Measurements from ENCODE around the gene TSPAN4. TPM values are rescaled to one million over a fixed set of nuclear protein-coding genes. Genes with fewer than 3 reads are reported as not detected.

TSPAN4 gene
- total RNA-seq, 4 donors from 2014 or later: 81.4 to 156 (median 129) TPM

- H3K36me3 ChIP-seq: peaks cover 36 to 76% (median 57%) of the 10 kb centered on the region in 4 donors
- intact Hi-C loops (cut with DNase I): no loop called here
- no peak for DNase-seq (ENCODE audit: extremely low spot score)
- no peaks in the 10 kb centered on the region for H3K27me3 ChIP-seq
- TF ChIP-seq POLR2A (IDR thresholded peaks at IDR 0.05; ENCODE audit: low read depth): no peak
- no peak for TF ChIP-seq POLR2AphosphoS5 (IDR thresholded peaks at IDR 0.05)
- TF ChIP-seq EP300 (IDR thresholded peaks at IDR 0.05): no peak
- no peak for TF ChIP-seq CTCF (IDR thresholded peaks at IDR 0.05)
- H3K4me3 ChIP-seq: no peak overlapping the region
- H3K27ac ChIP-seq (replicated peaks in 1 of 4): no peak overlapping the region
- peaks cover 7 to 14% (median 11%) of the 10 kb centered on the region in 4 donors for H3K4me1 ChIP-seq
- no peaks in the 10 kb centered on the region for H3K9me3 ChIP-seq
- WGBS: 91% methylated on average over 14 of the region's 41 CpGs
Observed at GRCh38 chr11:865462-866430, 23.1 kb downstream of the TSPAN4 start.

GRCh38 chr11:866481-866880 lies 23.8 kb downstream of the TSPAN4 start:
- DNase-seq (ENCODE audit: extremely low spot score): no peak
- Histone ChIP-seq H3K4me3 (no peak overlapping the region), H3K4me1 (peaks cover 7 to 12% (median 10%) of the 10 kb centered on the region in 4 donors), H3K27ac (replicated peaks in 1 of 4) (no peak overlapping the region), H3K27me3 (no peaks in the 10 kb centered on the region), H3K9me3 (no peaks in the 10 kb centered on the region), H3K36me3 (peaks cover 36 to 76% (median 57%) of the 10 kb centered on the region in 4 donors)
- WGBS: 77% methylated on average over 7 of the region's 14 CpGs
- TF ChIP-seq EP300 (IDR thresholded peaks at IDR 0.05) (no peak), POLR2A (IDR thresholded peaks at IDR 0.05; ENCODE audit: low read depth) (no peak), CTCF (IDR thresholded peaks at IDR 0.05) (no peak), POLR2AphosphoS5 (IDR thresholded peaks at IDR 0.05) (no peak)
- intact Hi-C loops (cut with DNase I): no loop called here

GRCh38 chr11:867856-868358 lies 25.3 kb downstream of the TSPAN4 start:
- TF ChIP-seq POLR2AphosphoS5 (IDR thresholded peaks at IDR 0.05) (no peak), POLR2A (IDR thresholded peaks at IDR 0.05; ENCODE audit: low read depth) (no peak), EP300 (IDR thresholded peaks at IDR 0.05) (no peak), CTCF (IDR thresholded peaks at IDR 0.05) (no peak)
- DNase-seq (ENCODE audit: extremely low spot score): no peak
- Histone ChIP-seq H3K4me1 (no peaks in the 10 kb centered on the region), H3K27ac (replicated peaks in 1 of 4) (no peak overlapping the region), H3K27me3 (no peaks in the 10 kb centered on the region), H3K36me3 (peaks cover 31 to 67% (median 50%) of the 10 kb centered on the region in 4 donors), H3K9me3 (no peaks in the 10 kb centered on the region), H3K4me3 (no peak overlapping the region)
- WGBS: 91% methylated on average over 8 of the region's 8 CpGs
- intact Hi-C loops (cut with DNase I): no loop called here

GRCh38 chr11:868394-868793 lies 25.7 kb downstream of the TSPAN4 start:
- Histone ChIP-seq H3K4me1 (no peaks in the 10 kb centered on the region), H3K36me3 (peaks cover 27 to 62% (median 45%) of the 10 kb centered on the region in 4 donors), H3K27me3 (no peaks in the 10 kb centered on the region), H3K9me3 (no peaks in the 10 kb centered on the region), H3K27ac (replicated peaks in 1 of 4) (no peak overlapping the region), H3K4me3 (no peak overlapping the region)
- 80% methylated on average over 1 of the region's 17 CpGs for WGBS
- TF ChIP-seq CTCF (IDR thresholded peaks at IDR 0.05) (no peak), POLR2A (IDR thresholded peaks at IDR 0.05; ENCODE audit: low read depth) (no peak), EP300 (IDR thresholded peaks at IDR 0.05) (no peak), POLR2AphosphoS5 (IDR thresholded peaks at IDR 0.05) (no peak)
- no peak for DNase-seq (ENCODE audit: extremely low spot score)
- intact Hi-C loops (cut with DNase I): no loop called here

Data from esophagus muscularis mucosa (tissue), 4 donors.